Activated T-cell treated with anti-CD3 and anti-CD28 coated beads, Interleukin-2, amount 50 U/mL, for 1 hour (primary cell): Measurements from ENCODE around the gene SPACA6.
"Not testable (repeated sequence)": the region's sequence is repeated elsewhere in the genome, so short reads cannot be mapped to it uniquely, and the experiment has no call there.

ENCODE experiments used
- DNase-seq: peaks from one replicate; pipeline ENCODE4 v3.0.0-alpha.2; 2020

The SPACA6 gene

GRCh38 chr19:51693260-51693659 lies at the start of gene SPACA6:
Gene SPACA6, plus strand, starts transcription at chr19:51693330. Its CDS starts 197 bp downstream, at chr19:51693527.
- DNase-seq, result no peak

DNA sequence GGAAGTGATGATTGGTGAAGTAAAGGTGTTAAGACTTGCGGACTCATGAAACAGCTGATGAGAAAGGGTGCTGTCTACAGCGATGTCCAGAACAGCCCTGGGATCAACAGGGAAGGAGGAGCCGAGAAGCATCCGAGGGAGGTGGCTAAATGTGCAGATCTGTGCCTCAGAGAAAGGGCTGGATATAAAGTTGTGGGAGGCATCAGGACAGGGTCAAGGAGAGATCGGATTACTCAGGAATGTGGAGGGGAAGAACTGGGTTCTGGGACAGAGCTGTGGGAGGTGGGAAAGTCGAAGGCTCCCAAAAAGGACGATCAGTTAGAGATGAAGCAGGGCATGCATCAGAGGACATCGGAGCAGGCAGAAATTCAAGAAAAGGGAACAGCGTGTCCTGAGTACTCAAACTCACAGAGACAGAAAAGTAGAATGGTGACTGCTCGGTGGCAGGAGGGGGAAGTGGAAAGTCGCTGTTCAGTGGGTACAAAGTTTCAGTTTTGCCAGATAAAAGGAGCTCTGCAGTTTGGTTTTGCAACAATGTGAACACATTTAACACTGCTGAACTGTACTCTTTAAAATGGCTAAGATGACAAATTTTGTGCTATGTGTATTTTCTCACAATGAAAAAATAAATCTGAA lies 48.4 kb upstream of the SPACA6 start:
- DNase-seq, result no peak

- DNase-seq, result not testable (repeated sequence)
Observed at GRCh38 chr19:51646730-51647129, 46.4 kb upstream of the SPACA6 start, which contains the start of gene SIGLEC14. Gene SIGLEC14, minus strand, starts transcription at chr19:51646825. Its CDS starts 66 bp downstream, at chr19:51646759.

- no peak for DNase-seq
Observed at GRCh38 chr19:51647318-51647717, 45.8 kb upstream of the SPACA6 start.

DNA sequence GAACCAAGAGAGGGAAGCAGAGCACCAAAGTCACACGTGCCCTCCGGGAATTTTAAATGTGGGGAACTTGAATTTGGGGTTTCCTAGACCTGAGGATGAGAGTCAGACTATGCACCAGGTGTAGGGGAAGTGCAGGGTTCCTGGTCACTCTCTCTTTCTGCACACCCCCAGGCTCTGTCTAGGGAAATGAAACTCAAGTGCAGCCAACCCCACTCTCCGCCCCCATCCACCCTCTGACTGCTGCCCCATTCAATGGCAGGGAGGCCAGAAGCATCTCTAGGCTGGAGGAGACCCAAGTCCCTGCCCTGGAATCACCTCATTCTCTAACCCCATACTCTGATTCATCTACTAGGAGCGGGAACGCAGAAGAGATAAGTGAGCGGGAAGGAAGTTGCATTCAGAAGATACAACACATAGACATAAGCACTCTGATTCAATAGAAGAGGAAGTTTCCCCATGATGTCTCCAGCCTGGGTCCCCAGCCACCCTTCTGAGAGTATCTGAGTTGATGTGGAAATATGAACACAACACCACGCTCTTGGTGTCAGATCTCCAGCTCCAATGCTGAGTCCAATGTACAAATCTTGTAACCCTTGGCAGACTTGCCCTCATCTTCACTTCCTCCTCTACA lies 41.8 kb upstream of the SPACA6 start:
- no peak for DNase-seq

GRCh38 chr19:51652266-51652665 lies 40.9 kb upstream of the SPACA6 start:
- DNase-seq, result no peak

- DNase-seq, result no peak
Observed at GRCh38 chr19:51653162-51653561, 40.0 kb upstream of the SPACA6 start.

GRCh38 chr19:51654783-51655182 lies 38.3 kb upstream of the SPACA6 start:
- no peak for DNase-seq

GRCh38 chr19:51660975-51661600 lies 32.0 kb upstream of the SPACA6 start:
- DNase-seq, result peak; percentile 32

GRCh38 chr19:51663650-51664049 lies 29.5 kb upstream of the SPACA6 start:
- DNase-seq, result no peak

- no peak for DNase-seq
Observed at GRCh38 chr19:51664131-51664530, 29.0 kb upstream of the SPACA6 start.

DNA sequence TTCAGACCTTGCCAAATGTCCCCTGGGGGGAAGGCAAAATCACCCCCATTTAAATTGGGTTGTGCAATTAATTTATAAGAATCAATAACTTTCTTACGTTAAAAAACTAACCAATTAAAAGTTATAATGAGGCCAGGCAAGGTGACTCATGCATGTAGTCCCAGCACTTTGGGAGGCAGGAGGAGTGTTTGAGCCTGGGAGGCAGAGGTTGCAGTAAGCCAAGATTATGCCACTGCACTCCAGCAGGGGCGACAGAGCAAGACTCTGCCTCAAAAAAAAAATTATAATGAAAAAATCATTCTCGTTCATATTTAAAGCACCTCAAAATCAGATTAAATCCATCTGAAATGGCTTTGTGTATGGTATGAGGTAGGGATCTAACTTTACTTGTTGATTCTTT lies 28.1 kb upstream of the SPACA6 start:
- no peak for DNase-seq

DNA sequence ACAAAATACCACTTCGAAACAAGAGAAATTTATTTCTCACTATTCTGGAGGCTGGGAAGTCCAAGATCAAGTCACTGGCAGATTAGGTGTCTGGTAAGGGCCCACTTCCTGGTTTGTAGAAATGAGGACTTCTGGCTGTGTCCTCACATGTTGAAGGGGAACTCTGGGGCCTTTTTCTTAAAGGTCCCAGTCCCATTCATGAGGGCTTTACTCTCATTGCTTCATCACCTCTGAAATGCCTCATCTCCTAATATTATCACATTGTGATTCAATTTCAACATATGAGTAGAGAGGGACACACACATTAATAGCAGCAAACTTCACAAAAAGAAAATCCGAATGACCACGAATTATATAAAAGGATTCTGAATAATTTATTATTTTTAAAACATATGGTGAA lies 24.9 kb upstream of the SPACA6 start:
- no peak for DNase-seq

DNA sequence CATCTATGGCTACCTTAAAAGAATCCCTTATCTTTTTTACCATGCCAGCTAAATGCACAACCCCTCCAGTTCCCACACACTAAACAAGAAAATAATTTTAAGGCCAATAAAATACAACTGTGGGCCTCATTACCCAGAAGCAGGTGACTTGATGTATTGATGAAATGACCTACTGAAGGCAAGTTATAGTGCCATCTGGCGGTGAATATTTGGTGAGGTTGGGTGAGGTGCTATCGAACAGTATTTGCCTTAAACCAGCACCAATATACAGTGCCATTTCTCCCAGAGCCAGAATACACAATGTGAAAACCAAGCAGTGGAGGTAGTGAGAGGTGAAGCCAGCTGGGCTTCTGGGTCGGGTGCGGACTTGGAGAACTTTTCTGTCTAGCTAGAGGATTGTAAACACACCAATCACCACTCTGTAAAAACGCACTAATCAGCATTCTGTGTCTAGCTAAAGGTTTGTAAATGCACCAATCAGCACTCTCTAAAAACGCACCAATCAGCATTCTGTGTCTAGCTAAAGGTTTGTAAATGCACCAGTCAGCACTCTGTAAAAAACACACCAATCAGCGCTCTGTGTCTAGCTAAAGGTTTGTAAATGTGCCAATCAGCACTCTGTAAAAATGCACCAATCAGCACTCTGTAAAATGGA lies 17.1 kb upstream of the SPACA6 start:
- DNase-seq, result not testable (repeated sequence)

DNA sequence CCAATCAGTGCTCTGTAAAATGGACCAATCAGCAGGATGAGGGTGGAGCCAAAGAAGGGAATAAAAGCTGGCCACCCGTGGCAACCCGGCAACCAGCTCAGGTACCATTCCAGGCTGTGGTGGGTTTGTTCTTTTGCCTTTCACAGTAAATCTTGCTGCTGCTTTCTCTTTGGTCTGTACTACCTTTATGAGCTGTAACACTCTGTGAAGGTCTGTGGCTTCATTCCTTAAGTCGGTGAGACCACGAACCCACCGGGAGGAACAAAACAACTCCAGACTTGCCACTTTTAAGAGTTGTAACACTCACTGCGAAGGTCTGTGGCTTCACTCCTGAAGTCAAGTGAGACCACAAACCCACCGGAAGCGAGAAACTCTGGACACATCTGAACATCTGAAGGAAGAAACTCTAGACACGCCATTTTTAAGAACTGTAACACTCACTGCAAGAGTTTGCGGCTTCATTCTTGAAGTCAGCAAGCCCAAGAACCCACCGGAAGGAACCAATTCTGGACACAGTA lies 16.5 kb upstream of the SPACA6 start:
- DNase-seq, result no peak

DNA sequence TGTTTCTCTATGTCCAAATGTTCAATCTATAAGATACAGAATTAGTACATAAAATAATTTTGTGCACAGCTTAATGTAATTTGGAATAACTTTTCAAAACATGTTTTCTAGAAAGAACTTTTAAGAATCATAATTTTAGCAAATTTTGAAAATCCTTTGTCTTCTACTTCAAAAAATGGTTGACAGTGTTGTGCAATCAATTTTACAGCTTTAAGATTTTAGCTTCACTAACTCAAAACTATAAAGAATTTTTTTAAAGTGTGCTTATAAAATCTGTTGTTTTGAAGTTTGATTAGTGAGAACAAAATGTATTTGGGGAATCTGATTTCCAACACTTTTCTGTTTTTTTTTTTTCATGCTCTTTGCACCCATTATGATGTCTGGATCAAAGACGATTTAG lies 12.7 kb upstream of the SPACA6 start:
- DNase-seq, result no peak

DNA sequence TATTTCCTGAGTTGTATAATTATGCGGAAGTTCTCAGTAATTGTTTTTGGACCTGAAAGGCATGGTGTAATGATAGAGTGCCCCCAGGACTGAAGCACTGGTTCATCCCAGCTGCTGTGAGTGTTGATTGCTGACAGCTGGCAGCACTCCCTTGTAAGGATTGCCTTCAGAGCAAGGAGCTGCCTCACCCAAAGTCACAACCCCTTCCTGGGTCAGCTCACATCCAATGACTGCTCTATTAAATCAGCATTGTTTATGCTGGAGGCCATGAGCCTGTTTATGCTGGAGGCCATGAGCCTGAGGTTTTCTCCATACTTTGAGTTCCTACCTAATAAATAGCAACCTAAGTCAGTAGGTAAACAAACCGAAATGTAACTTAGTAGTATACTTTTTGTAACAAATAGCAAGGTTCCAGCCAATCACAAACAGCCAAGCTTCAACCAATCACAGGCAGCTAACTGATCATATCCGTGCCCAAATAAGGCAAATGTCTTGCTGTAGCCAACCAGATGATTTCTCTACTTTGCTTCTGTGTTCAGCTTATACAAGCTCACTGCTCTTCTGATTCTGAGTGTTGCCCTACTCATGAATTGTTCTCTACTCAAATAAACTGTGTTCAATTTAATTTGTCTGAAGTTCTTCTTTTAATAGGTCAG lies 11.7 kb upstream of the SPACA6 start:
- no peak for DNase-seq

- no peak for DNase-seq
Observed at GRCh38 chr19:51686171-51686570, 7.0 kb upstream of the SPACA6 start.

DNA sequence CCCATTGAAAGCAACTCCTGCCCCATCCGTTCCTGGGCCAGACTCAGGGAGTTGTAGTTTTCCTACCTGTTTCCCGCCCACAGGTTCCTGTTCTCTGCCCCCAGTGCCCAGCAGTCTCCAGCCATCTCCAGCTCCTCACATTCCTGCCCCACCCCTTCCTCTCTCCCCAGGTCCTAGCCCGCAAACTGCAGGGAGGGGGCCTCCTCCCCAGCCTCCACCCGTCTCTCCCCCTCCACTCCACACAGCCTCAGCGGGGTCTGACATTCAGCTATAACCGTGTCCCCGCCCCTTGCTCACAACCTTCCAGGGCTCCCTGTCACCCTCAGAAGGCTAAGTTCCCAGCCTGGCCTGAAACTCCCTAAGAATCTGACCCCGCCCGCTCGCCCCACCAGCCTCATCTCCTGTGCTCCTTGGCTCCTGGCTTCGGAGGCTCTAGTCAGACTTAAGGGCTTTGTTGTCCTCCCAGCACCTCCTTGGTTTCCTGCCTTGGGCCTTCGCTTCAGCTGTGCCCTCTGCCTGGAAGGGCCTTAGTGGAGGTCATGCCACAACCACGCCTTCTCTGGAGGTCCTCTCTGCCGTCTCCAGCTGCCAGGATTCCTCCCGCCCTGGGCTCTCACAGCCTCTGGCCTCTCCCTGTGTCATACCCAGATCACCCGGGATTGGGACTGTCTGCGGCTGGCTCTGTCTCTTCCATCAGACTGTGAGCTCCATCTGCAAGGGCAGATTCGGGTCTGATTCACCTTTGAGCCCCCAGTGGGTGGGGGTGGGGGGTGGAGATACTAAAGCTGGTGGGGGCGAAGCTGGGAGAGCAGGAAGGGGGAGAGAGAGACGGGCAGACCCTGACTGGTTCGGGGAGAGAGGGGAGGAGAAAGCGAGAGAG lies 5.1 kb upstream of the SPACA6 start:
- no peak for DNase-seq

- no peak for DNase-seq
Observed at GRCh38 chr19:51688671-51689571, 4.2 kb upstream of the SPACA6 start.
